Measurements from ENCODE around the gene ADAM22.

DNA sequence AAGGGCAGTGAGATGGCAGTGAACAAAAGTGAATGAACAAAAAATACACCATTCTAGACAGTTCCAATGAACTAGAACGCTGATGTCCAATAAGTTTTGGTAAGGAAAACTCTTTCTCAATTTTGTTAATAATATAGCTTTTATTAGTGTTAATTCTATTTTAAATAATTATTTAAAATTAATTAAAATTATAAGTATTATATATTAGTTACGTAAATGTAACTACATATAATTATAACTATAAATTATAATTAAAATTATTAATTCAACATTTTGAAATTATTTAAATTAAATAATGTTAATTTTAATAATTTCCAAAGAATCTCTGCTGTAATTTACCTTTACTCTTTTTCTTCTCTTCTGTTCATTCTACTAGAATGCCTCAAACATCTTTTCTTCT is 280.4 kb downstream of the ADAM22 start:
- TF ChIP-seq, protein P1, sequence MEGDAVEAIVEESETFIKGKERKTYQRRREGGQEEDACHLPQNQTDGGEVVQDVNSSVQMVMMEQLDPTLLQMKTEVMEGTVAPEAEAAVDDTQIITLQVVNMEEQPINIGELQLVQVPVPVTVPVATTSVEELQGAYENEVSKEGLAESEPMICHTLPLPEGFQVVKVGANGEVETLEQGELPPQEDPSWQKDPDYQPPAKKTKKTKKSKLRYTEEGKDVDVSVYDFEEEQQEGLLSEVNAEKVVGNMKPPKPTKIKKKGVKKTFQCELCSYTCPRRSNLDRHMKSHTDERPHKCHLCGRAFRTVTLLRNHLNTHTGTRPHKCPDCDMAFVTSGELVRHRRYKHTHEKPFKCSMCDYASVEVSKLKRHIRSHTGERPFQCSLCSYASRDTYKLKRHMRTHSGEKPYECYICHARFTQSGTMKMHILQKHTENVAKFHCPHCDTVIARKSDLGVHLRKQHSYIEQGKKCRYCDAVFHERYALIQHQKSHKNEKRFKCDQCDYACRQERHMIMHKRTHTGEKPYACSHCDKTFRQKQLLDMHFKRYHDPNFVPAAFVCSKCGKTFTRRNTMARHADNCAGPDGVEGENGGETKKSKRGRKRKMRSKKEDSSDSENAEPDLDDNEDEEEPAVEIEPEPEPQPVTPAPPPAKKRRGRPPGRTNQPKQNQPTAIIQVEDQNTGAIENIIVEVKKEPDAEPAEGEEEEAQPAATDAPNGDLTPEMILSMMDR (IDR thresholded peaks at IDR 0.05): no peak
- TF ChIP-seq POLR2A (IDR thresholded peaks at IDR 0.05): no peak
